GM15510 (cell line): Measurements from ENCODE around the gene ARL8B.

Experiments
- POLR2A ChIP-seq: IDR thresholded peaks from 3 replicates; pipeline ENCODE4 v1.6.1; 2011; ENCODE audit warnings: borderline replicate concordance; ENCODE audit not compliant: insufficient read length; ENCODE audit errors: extremely low read depth

The ARL8B gene

DNA sequence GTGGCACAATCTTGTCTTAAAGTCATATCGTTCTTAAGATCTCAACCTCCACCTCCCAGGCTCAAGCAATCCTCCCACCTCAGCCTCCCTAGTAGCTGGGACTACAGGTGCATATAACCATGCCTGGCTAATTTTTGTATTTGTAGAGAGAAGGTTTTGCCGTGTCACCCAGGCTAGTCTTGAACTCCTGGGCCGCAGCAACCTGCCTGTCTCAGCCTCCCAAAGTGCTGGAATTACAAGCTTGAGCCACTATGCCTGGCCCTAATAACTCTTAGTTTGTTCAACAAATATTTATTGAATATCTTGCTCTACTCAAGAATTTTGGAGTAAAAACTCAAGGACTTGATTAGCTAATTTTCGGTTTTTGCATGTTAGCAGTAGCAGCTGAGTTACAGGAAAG is 46.0 kb downstream of the ARL8B start:
- TF ChIP-seq POLR2A = no peak

DNA sequence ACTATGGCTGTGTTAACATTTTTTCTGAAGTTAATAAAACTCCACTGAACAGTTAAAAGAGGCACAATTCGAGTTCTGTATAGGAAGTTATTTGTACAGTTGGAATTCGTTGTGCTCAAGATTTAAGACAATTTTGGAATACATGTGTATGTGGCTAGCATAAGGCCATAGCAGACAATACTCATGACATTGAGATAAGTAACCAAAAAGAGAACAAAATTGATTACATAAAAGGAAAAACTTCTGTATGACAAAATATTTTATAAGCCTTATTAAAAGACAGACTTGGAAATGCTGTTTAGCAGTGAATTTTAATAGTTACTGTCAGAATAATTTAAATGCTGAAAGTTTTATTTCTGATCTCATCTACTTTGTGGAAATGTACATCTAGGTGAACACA is 47.7 kb downstream of the ARL8B start:
- no peak for TF ChIP-seq POLR2A

DNA sequence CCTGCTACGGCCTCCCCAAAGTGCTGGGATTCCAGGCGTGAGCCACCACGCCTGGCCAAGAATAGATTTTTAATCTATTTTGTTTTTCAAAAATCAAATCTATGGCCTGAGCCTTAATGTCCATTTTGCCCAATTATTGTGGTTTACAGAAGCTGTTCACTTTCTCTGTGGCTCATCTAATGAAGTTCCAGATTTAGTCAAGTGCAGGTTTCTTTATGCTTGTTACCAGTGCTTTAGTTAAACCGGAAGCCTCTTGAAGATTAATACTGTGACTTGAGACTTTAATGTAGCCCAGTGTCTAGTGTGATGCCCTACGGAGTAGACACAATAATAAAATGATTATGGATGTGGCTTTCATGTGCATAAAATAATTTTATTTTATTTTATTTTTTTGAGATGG is 48.9 kb downstream of the ARL8B start:
- TF ChIP-seq POLR2A = no peak

DNA sequence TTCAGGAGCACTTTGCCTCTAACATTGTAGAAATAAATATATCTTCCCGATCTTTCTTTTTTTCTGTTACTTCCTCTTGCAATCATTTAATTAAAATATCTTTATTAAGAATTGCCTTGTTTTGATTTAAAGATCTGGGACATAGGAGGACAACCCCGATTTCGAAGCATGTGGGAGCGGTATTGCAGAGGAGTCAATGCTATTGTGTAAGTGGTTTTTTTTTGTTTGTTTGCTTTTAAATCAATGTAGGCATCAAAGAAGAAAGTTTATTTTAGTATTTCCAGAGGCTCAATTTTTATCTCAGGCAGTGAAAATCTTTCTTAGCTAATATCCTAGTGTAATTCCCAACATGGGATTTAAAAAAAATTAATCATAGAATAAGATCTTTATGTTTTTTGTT is 49.9 kb downstream of the ARL8B start:
- TF ChIP-seq POLR2A = no peak

DNA sequence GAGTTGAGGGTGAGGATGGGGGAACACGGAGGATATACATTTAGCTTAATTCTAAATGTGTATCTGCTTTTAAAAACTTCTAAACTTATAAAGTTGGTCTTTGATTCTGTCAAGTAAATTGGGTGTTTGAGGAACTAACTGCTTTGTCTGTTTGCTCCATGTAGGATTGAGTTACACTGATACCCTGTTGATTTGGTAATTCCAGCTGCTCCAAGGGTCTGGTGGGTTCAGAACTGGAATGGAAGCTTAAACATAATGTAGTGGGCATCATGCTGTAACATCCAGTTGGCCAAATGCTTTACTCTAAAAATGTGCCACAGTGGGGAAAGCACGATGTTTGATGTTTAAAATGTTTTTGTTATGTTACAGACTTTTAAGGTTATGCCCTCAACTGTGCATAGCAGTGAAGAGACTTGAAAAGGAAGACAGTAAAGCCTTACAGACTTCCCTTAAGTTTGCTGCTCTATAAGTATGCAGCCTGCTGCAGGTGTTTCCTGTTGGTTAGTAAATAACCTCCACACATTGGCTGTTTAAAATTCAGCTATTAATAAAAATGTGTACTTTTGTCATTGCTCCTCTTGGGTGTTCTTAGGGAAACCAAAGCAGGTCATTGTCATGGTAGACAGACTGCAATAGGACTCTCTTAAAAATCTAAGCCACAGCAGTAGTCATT is 59.5 kb downstream of the ARL8B start:
- peak; percentile 17 for TF ChIP-seq POLR2A

DNA sequence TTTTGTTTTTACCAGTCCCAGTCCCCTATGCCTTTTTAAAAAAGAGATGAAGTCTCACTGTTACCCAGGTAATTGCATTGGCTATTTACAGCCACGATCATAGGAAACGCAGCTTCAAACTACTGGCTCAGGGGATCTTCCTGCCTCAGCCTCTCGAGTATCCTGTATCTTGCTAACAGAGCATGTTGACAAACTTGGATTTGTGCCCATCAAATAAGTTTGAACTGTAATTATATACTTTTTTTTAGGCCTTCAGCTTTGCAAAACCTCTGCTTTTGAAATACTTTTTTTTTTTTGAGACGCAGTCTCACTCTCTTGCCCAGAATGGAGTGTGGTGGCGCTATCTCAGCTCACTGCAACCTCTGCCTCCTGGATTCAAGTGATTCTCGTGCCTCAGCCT is 62.4 kb downstream of the ARL8B start:
- no peak for TF ChIP-seq POLR2A

DNA sequence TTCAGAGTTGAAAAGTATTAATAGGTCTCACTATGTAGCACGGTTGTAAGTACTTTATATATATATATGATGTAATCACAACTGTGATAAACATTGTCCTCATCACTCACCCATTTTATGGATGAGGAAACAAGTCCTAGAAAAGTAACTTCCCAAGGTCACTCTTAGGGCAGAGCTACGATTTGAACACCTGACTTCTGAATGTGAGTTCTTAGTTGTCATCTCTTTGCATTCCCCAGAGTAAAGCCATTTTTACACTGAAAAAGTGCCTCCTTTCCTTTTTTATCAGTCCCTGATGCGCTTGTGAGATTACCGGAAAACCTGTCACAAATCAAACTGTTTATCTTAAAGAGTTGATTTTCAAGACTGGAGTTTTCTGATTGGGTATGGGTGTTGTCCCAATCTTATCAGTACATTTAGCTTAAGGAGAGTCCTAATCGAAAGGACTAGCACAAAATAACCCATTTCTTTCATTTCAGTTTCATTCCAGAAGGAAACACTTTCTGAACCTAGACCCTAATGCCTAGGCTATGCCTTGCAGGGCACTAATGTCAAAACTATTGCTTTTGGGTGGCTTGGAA is 63.1 kb downstream of the ARL8B start:
- TF ChIP-seq POLR2A = no peak

DNA sequence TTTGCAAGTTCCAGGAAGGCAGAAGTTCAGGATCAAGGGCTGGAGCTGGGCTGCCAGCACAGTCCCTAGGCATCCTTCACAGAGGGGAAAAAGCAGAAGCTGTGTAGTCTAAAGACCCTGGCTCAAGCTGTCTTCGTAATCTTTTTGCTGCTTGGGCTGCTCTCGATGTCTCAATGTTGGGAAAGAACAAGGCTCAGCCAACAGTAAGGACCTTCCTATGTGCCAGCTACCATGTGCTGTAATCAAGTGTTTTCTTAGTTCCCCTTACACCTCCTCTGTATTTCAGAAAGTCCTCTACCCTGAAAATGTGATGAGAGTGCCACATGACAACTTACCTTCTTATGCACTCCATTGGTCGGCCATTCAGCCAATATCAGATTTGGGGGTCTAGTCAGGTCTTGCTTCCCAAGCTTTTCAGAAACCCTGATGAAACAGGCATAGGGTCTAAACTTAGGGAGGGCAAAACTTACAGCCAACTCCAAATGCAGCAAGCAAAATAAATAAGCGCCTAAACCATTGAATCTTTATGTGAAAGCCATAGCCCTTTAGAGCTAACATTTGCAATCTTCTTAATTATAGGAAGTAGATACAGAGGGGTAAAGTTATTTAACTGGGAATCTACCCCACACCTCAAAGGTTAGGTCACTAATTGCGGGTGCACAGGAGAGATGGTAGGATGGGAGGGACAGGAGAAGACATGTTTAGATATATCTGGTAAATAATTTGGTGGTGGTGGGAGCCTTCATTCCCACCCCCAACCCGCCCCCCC is 64.2 kb downstream of the ARL8B start:
- TF ChIP-seq POLR2A = peak; percentile 26

DNA sequence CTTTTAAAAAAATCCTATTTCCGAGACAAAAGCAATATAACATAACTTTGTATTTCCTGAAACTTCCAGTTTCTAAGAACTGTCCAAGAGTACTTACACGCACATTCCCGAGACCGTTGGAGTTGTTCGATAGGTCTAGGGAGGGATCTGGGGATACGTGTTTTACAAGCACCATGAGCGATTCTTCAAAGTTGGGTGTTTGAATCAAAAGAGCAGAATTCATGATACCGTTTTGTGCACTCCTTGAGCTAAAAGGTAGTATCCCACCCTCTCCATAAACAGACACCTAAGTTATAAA is 64.7 kb downstream of the ARL8B start:
- no peak for TF ChIP-seq POLR2A

DNA sequence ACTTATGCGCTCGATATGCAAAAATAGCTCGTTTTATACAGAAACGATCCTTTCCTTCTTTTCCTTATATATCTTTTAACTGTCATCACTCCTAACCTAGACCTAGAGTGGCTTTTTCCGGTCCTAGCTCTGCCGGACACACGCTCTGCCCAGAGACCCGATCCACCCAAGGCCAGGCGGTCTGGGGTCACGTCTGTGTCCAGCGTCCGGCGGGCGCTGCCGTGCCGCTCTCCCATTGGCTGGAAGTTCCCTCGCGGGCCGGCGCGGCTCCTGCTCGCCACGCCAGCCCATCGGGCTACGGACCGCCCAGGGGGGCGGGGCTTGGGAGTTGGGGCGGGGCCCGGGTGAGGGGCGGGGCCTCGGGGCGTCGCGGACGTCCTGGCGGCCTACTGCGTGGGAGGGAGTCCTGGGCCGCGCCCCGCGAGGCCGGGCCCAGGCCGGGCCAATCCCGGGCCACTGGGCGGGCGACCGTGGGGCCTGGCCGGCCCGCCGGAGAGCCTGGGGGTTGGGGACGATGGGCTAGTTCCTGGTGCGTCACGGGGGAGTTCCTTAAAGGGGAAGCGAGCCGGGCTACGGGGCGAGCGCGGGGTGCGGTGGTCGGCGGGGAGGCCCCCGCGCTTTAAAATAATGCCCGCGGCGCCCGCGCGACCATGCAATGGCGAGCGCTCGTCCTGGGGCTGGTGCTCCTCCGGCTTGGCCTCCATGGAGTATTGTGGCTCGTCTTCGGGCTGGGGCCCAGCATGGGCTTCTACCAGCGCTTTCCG is 65.2 kb downstream of the ARL8B start, which contains the start of gene EDEM1:
Gene EDEM1 (plus strand): TSS at position 552 of the 764 bp plus-strand sequence. CDS start 99 bp downstream, at position 651.
- TF ChIP-seq POLR2A = peak; percentile 80

DNA sequence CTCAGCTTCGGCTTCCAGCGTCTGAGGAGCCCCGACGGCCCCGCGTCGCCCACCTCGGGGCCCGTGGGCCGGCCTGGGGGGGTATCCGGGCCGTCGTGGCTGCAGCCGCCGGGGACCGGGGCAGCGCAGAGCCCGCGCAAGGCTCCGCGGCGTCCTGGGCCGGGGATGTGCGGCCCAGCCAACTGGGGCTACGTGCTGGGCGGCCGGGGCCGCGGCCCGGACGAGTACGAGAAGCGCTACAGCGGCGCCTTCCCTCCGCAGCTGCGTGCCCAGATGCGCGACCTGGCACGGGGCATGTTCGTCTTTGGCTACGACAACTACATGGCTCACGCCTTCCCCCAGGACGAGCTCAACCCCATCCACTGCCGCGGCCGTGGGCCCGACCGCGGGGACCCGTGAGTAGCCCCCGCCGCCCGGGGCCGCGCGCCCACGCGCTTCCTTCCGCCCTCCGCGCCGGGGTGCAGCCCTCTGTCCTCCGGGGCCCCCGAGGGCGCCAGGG is 65.9 kb downstream of the ARL8B start:
- no peak for TF ChIP-seq POLR2A

DNA sequence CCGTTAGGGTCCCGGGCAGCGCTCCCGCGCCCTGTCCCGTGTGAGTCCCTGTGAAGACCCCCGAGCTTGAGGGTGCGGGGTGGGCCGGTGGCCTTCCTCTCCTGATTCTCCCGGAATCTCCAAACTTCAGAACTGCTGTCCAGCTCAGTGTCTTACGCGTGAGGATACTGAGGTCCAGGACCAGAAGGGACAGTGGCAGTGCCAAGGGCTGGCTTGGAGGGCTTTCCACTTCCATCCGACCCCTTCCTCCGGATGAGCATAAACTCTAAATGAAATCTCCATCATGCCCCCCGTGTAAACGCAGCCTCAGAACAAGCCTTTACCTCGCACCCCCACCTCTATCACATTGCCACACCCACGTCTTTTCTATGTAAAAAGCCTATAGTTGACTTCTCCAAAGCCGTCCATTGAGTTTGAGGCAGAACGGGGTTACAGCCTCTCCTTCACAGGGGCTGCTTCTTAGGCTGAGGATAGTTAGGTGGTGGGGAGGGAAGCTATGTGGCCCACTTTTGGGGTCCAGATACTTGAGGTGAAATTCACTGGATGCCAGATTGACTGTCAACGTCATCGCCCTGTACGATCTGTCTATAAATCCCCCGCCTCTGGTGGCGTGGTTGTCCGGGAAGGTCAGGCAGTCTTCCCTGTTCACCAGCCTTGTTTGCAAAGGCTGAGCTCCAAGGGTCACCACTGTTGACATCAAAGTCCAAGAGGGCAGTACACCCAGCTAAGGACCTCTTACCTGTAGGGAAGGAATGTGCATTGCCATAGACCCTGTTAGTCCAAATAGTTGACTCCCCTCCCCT is 66.5 kb downstream of the ARL8B start:
- peak; percentile 30 for TF ChIP-seq POLR2A

DNA sequence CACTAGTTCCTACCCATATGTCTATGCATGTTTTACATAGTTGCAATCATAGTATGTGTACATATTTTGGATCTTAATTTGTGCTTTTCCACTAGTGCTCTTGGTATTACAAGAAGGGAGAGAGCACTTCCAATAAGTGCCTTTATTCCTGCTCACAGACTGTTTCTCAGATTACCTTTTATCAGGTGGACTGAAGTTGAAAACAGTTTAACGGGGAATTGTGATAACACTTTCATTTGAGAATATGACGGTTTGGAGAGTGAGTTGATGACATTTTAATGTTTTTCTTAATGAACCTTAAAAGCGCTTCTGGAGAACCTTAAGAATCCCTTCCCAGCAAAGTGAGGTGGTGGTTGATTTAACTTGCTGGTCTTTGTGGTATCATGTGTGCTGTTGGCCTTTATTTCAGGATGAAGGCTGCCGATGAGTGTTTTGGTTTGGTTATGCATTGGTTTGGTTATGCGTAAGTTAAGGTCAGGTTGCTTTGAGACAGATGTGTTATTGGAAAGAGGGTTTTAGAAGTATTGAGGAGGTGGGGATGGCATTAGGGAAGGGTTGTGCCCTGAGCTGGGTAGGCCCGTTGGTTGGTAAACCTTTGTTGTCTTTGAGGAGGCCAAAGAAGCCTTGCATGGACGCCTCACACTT is 68.2 kb downstream of the ARL8B start:
- TF ChIP-seq POLR2A = no peak
